Subcutaneous abdominal adipose tissue (tissue), 5 donors: ENCODE results near the gene NDOR1.

Experiments used
- H3K27ac ChIP-seq: one replicate; pipeline ENCODE4 v1.7.0; 2013; ENCODE audit warnings: low read depth, mild to moderate bottlenecking, inconsistent platforms, low read length, moderate library complexity
- H3K27me3 ChIP-seq, 5 donors: one replicate each; pipeline ENCODE4 v1.7.0; 2013; ENCODE audit warnings: low read length in 5 of 5, inconsistent platforms in 1 of 5; ENCODE audit not compliant: control insufficient read depth in 5 of 5, insufficient read depth in 4 of 5
- H3K36me3 ChIP-seq, 5 donors: one replicate each; pipeline ENCODE4 v1.7.0; 2013; ENCODE audit warnings: low read length in 5 of 5; ENCODE audit not compliant: control insufficient read depth in 5 of 5, insufficient read depth in 5 of 5
- H3K4me1 ChIP-seq, 5 donors: one replicate each; pipeline ENCODE4 v1.7.0; 2013; ENCODE audit warnings: low read length in 5 of 5, mild to moderate bottlenecking in 3 of 5, moderate library complexity in 1 of 5; ENCODE audit not compliant: control insufficient read depth in 5 of 5, insufficient read depth in 5 of 5
- H3K4me3 ChIP-seq, 5 donors: one replicate each; pipeline ENCODE4 v1.7.0; 2013; ENCODE audit warnings: low read length in 5 of 5, low read depth in 1 of 5
- H3K9ac ChIP-seq, 5 donors: one replicate each; pipeline ENCODE4 v1.7.0; 2013; ENCODE audit warnings: low read length in 5 of 5, mild to moderate bottlenecking in 4 of 5, moderate library complexity in 3 of 5
- H3K9me3 ChIP-seq, 5 donors: one replicate each; pipeline ENCODE4 v1.7.0; 2013; ENCODE audit warnings: low read length in 5 of 5; ENCODE audit not compliant: control insufficient read depth in 5 of 5
- donor health status: healthy.
- donor health status: healthy.
- donor health status: healthy.
- donor health status: healthy.
- donor health status: healthy.

The NDOR1 gene

GRCh38 chr9:137167747-137168572 lies 37.5 kb upstream of the NDOR1 start:
- H3K9me3 ChIP-seq = no peaks in the 10 kb centered on the region
- peaks cover 0 to 26% (median 19%) of the 10 kb centered on the region in 5 donors for H3K4me1 ChIP-seq
- H3K36me3 ChIP-seq = no peaks in the 10 kb centered on the region
- H3K9ac ChIP-seq = no peak overlapping the region
- H3K27me3 ChIP-seq = peaks cover 53 to 88% (median 78%) of the 10 kb centered on the region in 5 donors
- no peak overlapping the region for H3K4me3 ChIP-seq
- H3K27ac ChIP-seq = no peak overlapping the region

- Histone ChIP-seq H3K4me3 (peak overlapping the region in 4 of 5 donors; percentile 27 to 66 (median 58)), H3K9ac (no peak overlapping the region)
These were observed 37.0 kb upstream of the NDOR1 start for GRCh38 chr9:137168573-137168903.

DNA sequence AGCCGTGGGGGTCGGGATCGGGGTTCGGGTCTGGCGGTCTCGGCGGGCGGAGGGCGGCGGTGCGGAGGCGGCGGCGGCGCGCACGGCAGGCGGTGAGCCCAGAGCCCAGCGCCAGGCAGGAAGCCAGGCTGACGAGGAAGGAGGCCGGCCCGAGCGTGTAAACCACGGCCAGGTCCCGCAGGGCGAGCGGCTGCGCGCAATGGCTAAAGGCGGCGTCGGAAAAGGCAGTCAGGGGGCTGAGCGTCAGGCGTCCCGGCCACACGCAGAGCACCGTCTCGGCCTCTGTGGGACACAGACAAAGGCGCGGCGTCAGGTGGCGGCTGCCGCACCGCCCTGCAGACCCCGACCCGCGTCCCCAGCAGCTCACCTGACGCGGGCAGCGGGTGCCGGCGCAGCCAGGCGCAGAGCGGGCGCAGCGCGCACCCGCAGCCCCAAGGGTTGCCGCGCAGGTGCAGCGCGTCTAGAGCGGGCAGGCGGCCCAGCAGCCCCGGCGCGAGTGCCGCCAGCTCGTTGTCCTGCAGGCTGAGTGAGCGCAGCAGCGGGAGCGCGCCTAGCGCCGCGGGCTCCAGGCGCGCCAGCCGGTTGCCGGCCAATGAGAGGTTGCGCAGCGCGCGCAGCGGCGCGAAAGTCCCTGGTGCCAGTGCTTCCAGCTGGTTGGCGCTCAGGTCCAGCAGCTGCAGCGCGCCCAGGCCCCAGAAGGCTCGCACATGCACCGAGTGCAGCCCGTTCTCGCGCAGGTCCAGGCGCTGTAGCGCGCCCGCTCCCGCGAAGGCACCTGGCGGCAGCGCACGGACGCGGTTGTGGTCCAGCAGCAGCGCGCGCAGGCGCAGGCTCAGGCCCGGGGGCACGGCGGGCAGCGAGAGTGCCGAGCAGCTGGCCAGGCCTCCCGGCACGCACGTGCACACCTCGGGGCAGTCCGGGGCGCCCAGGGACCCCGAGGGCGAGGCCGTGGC lies 36.3 kb upstream of the NDOR1 start:
- Histone ChIP-seq H3K4me1 (peaks cover 0 to 21% (median 16%) of the 10 kb centered on the region in 5 donors), H3K9ac (no peak overlapping the region), H3K27ac (no peak overlapping the region), H3K27me3 (peaks cover 44 to 85% (median 67%) of the 10 kb centered on the region in 5 donors), H3K36me3 (no peaks in the 10 kb centered on the region), H3K9me3 (no peaks in the 10 kb centered on the region), H3K4me3 (peak overlapping the region in 4 of 5 donors; percentile 32 to 66 (median 58))

More at GRCh38 chr9:137168573-137168903, 37.0 kb upstream of the NDOR1 start:
- Histone ChIP-seq H3K27me3 (peaks cover 50 to 89% (median 73%) of the 10 kb centered on the region in 5 donors), H3K4me1 (peaks cover 0 to 21% (median 16%) of the 10 kb centered on the region in 5 donors), H3K27ac (no peak overlapping the region), H3K36me3 (no peaks in the 10 kb centered on the region), H3K9me3 (no peaks in the 10 kb centered on the region)

DNA sequence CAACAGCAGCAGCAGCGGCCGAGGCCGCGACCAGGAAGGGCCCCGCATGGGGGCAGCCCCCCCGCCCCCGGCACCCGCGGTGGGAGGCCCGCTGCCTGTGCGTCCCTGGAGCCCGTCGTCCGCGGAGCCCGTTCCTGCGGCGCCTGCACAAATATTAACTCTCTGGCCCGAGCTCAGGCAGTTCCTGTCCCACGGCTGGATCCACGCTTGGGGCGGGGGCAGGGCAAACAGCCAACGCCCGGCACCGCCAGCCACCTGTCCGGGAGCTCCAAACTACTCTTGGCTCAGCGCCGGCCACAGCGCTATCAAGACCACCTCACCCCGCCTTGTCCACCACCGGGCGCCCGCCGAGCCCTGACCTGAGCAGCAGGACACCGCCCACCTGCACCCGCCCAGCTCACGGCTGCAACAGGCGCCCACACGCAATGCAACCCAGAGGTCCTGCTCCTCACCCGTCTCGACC lies 35.6 kb upstream of the NDOR1 start, which contains the start of gene LRRC26:
Gene LRRC26 (minus strand): TSS at position 156 of the 463 bp plus-strand sequence. CDS start 108 bp downstream, at position 48.
- Histone ChIP-seq H3K27me3 (peaks cover 37 to 78% (median 59%) of the 10 kb centered on the region in 5 donors), H3K4me3 (peak within 1 kb of the TSS in 4 of 5 donors; percentile 32 to 66 (median 58)), H3K4me1 (peaks cover 0 to 21% (median 16%) of the 10 kb centered on the region in 5 donors), H3K9ac (no peak within 1 kb of the TSS), H3K27ac (no peak within 1 kb of the TSS), H3K36me3 (no peaks in the 10 kb centered on the region), H3K9me3 (no peaks in the 10 kb centered on the region)

- Histone ChIP-seq H3K9me3 (no peaks in the 10 kb centered on the region), H3K4me3 (no peak overlapping the region), H3K36me3 (no peaks in the 10 kb centered on the region), H3K9ac (no peak overlapping the region), H3K27me3 (peaks cover 33 to 71% (median 52%) of the 10 kb centered on the region in 5 donors), H3K27ac (no peak overlapping the region), H3K4me1 (peaks cover 0 to 21% (median 16%) of the 10 kb centered on the region in 5 donors)
These were observed 34.9 kb upstream of the NDOR1 start for GRCh38 chr9:137170486-137171148.

- H3K27ac ChIP-seq = no peak overlapping the region
- H3K36me3 ChIP-seq = no peaks in the 10 kb centered on the region
- H3K4me1 ChIP-seq = peaks cover 0 to 21% (median 16%) of the 10 kb centered on the region in 5 donors
- H3K9ac ChIP-seq = no peak overlapping the region
- H3K27me3 ChIP-seq = peaks cover 26 to 64% (median 45%) of the 10 kb centered on the region in 5 donors
- H3K4me3 ChIP-seq = no peak overlapping the region
- no peaks in the 10 kb centered on the region for H3K9me3 ChIP-seq
These were observed 34.2 kb upstream of the NDOR1 start for GRCh38 chr9:137171149-137171900.

DNA sequence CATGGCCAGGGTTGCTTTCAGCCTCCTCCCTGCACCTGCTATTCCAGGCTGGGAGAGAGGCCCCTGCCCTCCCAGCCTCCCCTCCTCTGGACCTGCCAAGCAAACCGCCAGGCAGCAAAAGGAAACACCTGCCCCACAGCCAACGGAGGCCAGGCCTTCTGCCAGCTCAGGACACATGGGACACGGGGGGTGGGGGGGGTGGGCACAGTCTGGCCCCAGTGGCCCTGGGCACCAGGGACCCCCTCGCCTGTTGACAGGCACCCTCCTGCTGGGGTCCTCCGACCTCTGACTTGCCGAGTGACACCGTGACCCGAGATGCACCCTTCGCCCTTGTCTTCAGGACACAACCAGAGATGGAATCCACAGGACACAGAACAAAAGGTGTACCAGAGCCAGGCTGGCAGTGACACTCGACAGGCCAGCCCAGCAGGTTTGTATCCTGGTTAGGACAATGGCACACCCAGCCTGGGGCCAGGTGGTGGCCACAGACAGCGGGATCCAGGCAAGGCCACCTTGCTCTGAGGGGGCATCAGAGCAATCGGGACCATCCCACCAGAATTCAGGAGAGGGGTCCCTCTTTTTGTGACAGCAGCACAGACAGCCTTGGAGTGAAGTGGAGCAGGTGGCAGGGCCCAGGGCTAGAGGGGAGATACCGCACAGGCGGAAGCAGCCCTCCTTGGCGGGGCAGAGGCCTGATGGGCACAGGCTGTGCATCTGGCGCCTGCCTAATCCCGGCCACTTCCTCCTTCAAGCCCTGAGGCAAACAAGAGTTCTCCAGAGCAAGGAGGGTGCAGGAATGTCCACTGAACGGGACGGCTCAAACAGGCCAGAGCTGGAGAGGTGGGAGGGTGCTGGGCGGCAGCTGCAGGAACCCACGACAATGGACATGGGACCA lies 32.4 kb upstream of the NDOR1 start:
- Histone ChIP-seq H3K4me1 (peaks cover 0 to 17% (median 13%) of the 10 kb centered on the region in 5 donors), H3K9me3 (no peaks in the 10 kb centered on the region), H3K27me3 (peaks cover 16 to 51% (median 38%) of the 10 kb centered on the region in 5 donors), H3K27ac (no peak overlapping the region), H3K4me3 (no peak overlapping the region), H3K36me3 (peaks cover 0 to 15% (median 11%) of the 10 kb centered on the region in 5 donors), H3K9ac (no peak overlapping the region)

DNA sequence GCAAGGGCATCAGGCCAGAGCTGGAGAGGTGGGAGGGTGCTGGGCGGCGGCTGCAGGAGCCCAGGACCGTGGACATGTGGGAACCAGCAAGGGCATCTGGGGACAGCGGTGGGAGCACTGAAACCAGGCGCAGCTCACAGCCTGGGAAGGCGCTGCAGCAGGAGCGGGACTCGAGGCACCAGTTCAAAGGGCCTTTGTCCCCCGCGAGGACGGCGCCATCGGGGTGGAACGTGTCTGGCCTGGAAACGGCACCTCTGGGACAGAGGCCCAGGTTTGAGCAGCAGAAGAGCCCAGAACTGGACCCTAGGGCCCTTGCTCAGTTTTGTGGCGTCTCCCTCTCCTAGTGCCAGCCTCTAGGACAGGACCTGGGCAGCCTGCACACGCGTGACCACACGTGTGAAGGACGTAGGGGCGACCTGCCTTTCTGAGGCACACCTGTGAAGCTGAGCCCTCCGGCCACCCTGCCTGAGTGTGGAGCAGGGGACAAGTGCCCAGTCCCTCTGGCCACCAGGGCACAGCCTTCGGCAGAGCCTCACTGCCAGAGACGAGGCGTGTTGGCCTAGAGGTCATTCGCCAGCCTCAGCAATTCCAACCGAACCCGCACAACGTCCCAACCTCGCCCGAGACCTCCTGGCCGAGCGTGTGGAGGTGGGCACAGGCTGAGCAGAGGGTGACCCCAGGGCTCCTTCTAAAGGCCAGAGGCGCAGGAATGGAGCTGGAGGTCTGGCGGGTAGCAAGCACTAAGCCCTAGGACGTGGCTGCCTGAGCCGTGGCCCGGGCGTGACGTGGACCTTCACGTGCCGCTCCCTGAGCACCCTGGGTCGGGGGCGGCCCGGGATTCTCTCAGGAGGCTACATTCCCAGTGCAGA lies 31.5 kb upstream of the NDOR1 start:
- H3K4me3 ChIP-seq = no peak overlapping the region
- no peak overlapping the region for H3K27ac ChIP-seq
- H3K4me1 ChIP-seq = peaks cover 0 to 13% (median 6%) of the 10 kb centered on the region in 5 donors
- no peak overlapping the region for H3K9ac ChIP-seq
- H3K36me3 ChIP-seq = peaks cover 0 to 23% (median 17%) of the 10 kb centered on the region in 5 donors
- H3K9me3 ChIP-seq = no peaks in the 10 kb centered on the region
- peaks cover 16 to 47% (median 35%) of the 10 kb centered on the region in 5 donors for H3K27me3 ChIP-seq
